HG02678 (cell line): ENCODE data around the gene NCKAP5L.

ENCODE experiments used
- ATAC-seq: cut with Tn5 transposase; IDR thresholded peaks from one replicate; pipeline ENCODE4 v1.9.1; 2021; ENCODE audit warnings: mild to moderate bottlenecking, moderate library complexity; ENCODE audit not compliant: unreplicated experiment

The NCKAP5L gene

DNA sequence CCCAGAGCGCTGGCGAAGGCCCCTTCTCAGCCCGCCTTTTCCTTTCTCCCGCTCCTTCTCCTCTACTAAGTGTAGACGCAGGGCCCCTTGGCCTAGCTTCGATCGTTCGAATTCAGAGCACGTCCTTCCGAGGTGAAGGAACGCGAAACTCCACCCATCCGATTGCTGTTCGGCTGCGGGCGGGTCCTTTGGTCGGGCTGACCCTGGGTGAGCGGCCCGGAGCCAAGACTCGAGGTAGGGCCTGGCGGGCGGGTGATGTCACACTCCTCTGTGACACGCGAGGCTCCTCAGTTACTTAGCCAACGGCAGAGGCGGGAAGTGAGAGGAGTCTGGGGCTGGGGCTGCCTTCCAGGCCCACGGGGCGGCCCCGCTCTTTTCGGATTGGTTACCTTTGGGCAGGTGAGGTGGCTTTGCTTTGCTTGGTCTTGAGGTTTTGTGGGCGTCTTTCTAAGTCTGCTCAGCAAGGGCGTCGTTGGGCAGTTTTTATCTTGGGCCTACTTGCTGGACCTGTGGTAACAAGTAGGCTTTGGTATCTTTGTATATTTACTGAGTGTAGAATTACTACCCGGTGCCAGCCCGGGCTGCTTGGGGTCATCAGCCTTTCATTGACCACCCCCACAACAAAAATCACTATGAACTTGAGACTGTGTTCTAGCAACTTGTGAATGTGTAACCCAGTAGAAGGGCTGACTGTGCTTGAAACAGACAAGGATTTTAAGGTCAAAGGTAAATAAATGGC is 86.2 kb downstream of the NCKAP5L start:
- peak; percentile 39 for ATAC-seq
